Psoas muscle (tissue), 8 donors: ENCODE measurements around the gene PRKRIP1. TPM values are rescaled to one million over a fixed set of nuclear protein-coding genes. Genes with fewer than 3 reads are reported as not detected.

ENCODE experiments used
- ATAC-seq, 4 donors: fragments of 200-7000 bp; cut with Tn5 transposase; one replicate each; pipeline ENCODE4 v1.9.1; 2020; ENCODE audit warnings: moderate library complexity in 3 of 4, mild to moderate bottlenecking in 2 of 4
- DNase-seq, 2 donors: peaks; one replicate each; pipeline ENCODE4 v3.0.0-alpha.2; 2020
- H3K27ac ChIP-seq: fragments of 200-600 bp; one replicate; pipeline ENCODE4 v1.8.0; 2022
- H3K27me3 ChIP-seq, 3 donors: fragments of 200-600 bp in 1 of 3; one replicate each; pipeline versions ENCODE4 v1.6.1 to v1.8.0; 2013 to 2022; ENCODE audit warnings: low read length in 2 of 3, mild to moderate bottlenecking in 2 of 3, moderate library complexity in 1 of 3; ENCODE audit not compliant: insufficient read depth in 3 of 3
- H3K36me3 ChIP-seq, 2 donors: fragments of 200-600 bp in 1 of 2; one replicate each; pipeline versions ENCODE4 v1.6.1 to v1.8.0; 2013 to 2022; ENCODE audit warnings: low read depth in 1 of 2, mild to moderate bottlenecking in 1 of 2, moderate library complexity in 1 of 2; ENCODE audit not compliant: insufficient read depth in 1 of 2
- H3K4me1 ChIP-seq: fragments of 200-600 bp; one replicate; pipeline ENCODE4 v1.8.0; 2022
- H3K4me3 ChIP-seq: fragments of 200-600 bp; one replicate; pipeline ENCODE4 v1.8.0; 2022; ENCODE audit warnings: mild to moderate bottlenecking
- H3K9me3 ChIP-seq: fragments of 200-600 bp; one replicate; pipeline ENCODE4 v1.8.0; 2022
- WGBS, 3 donors: extraction: QIAGEN DNeasy Blood & Tissue Kit; methylation state at CpG; one replicate each; pipeline versions ENCODE4 v1.1.6 to v1.1.7; 2013; 5-methylcytosine and 5-hydroxymethylcytosine counted together
- intact Hi-C, 2 donors: fragments of 100-400 bp; cut with DNase I; formaldehyde crosslinking; loops; one replicate each; pipeline versions ENCODE4 v1.11.0 to v1.14.2; 2022
- polyA plus RNA-seq, 3 donors: library from polyadenylated mRNA; stranded (reverse); fragments of 200-250 nt; gene quantifications; one replicate each; pipeline ENCODE4 v1.2.3, GENCODE V29; 2013
- total RNA-seq, 4 donors: library from RNA; stranded (reverse); fragmentation: NEBNext Ultra II Directional in 2 of 4; extraction: Animal tissue kit (Norgen Biotek cat#: 25700) in 2 of 4; gene quantifications; one replicate each; pipeline versions ENCODE4 v1.2.1 to v1.2.4, GENCODE V29; 2021 to 2023
- TF ChIP-seq, protein P1 (sequence below): fragments of 200-600 bp; IDR thresholded peaks from one replicate; pipeline ENCODE4 v1.8.0; 2022; ENCODE audit warnings: antibody characterized with exemption
- donor health status: healthy with polysubstance abuse.
- donor health status: DM: no; HTN: no; CAD: no; lungs with moderate emphysema.
- donor health status: Bipolar disorder and iron deficiency.
- donor health status: healthy.
- donor health status: DM: yes; HTN: yes; CAD: no.
- donor health status: DM: no; HTN: no; CAD: no.
- donor health status: DM: no; HTN: no; CAD: no.
- donor health status: DM: yes; HTN: yes; CAD: no.

The PRKRIP1 gene
- total and polyA plus RNA-seq, 7 donors, result 9.7 to 20.4 (median 15.8) TPM

DNA sequence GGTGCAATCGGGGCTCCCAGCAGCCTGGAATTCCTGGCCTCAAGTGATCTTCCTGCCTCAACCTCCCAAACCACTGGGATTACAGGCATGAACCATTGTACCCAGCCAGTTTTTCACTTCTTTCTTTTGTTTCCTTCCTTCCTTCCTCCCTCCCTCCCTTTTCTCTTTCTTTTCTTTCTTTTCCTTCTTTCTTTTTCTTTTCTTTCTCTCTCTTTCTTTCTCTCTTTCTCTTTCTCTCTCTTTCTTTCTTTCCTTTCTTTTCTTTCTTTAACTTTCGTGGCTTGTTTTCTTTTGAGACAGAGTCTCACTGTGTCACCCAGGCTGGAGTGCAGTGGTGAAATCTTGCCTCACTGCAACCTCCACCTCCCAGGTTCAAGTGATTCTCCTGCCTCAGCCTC is 49.5 kb downstream of the PRKRIP1 start:
- TF ChIP-seq, protein P1, sequence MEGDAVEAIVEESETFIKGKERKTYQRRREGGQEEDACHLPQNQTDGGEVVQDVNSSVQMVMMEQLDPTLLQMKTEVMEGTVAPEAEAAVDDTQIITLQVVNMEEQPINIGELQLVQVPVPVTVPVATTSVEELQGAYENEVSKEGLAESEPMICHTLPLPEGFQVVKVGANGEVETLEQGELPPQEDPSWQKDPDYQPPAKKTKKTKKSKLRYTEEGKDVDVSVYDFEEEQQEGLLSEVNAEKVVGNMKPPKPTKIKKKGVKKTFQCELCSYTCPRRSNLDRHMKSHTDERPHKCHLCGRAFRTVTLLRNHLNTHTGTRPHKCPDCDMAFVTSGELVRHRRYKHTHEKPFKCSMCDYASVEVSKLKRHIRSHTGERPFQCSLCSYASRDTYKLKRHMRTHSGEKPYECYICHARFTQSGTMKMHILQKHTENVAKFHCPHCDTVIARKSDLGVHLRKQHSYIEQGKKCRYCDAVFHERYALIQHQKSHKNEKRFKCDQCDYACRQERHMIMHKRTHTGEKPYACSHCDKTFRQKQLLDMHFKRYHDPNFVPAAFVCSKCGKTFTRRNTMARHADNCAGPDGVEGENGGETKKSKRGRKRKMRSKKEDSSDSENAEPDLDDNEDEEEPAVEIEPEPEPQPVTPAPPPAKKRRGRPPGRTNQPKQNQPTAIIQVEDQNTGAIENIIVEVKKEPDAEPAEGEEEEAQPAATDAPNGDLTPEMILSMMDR, result no peak
- Histone ChIP-seq H3K4me1 (no peaks in the 10 kb centered on the region), H3K27me3 (no peaks in the 10 kb centered on the region), H3K4me3 (no peak overlapping the region), H3K27ac (no peak overlapping the region), H3K9me3 (no peaks in the 10 kb centered on the region), H3K36me3 (peaks cover 0 to 9% of the 10 kb centered on the region in 2 donors)
- intact Hi-C loops, result no loop called here
- 57 to 79% (median 71%) methylated on average over 2 of the region's 2 CpGs for WGBS, 3 donors
- DNase-seq, result no peak
- ATAC-seq, result no peak

DNA sequence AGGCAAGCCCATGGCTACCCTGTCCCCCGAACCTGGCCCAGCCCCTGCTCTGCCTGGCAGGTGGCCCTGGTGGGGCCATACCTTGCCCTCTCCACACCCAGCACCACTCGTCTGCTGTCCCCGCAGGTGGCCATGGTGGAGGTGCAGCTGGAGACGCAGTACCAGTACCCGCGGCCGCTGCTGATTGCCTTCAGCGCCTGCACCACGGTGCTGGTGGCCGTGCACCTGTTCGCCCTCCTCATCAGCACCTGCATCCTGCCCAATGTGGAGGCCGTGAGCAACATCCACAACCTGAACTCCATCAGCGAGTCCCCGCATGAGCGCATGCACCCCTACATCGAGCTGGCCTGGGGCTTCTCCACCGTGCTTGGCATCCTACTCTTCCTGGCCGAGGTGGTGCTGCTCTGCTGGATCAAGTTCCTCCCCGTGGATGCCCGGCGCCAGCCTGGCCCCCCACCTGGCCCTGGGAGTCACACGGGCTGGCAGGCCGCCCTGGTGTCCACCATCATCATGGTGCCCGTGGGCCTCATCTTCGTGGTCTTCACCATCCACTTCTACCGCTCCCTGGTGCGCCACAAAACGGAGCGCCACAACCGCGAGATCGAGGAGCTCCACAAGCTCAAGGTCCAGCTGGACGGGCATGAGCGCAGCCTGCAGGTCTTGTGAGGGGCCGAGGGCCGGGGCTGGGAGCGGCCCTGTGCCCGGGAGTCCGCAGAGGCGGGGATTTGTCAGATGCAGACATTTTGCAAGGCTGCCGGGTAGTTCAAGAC is 50.4 kb downstream of the PRKRIP1 start:
- intact Hi-C loops, result no loop called here
- Histone ChIP-seq H3K4me3 (no peak overlapping the region), H3K36me3 (peaks cover 0 to 9% of the 10 kb centered on the region in 2 donors), H3K27me3 (no peaks in the 10 kb centered on the region), H3K9me3 (no peaks in the 10 kb centered on the region), H3K4me1 (no peaks in the 10 kb centered on the region), H3K27ac (no peak overlapping the region)
- WGBS, 3 donors, result 93 to 95% (median 94%) methylated on average over 40 to 41 of the region's 41 CpGs
- TF ChIP-seq, protein P1, result no peak
- ATAC-seq (no peak), DNase-seq (no peak)

DNA sequence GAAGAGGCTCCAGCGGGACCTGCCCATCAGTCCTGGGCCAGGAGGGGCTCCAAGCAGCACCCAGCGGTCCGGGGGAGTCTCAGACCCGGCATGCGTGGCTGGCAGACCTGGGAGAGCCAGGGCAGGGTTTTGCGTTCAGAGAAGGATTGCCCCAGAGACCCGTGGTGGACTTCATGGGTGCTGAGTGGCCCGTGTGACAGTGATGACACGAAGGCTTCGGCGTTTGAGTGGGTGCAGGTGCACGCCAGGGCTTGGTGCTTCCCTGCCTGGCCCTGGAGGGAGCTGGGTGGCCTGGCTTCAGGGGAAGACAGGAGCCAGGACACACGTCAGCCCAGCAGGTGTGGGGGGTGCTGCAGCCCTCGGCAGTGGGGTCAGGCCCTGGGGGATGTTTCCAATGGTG is 51.1 kb downstream of the PRKRIP1 start:
- TF ChIP-seq, protein P1, result no peak
- ATAC-seq (no peak), DNase-seq (no peak)
- H3K9me3 ChIP-seq, result no peaks in the 10 kb centered on the region
- no peaks in the 10 kb centered on the region for H3K4me1 ChIP-seq
- no peak overlapping the region for H3K27ac ChIP-seq
- WGBS, 3 donors, result 85 to 92% (median 92%) methylated on average over 14 of the region's 14 CpGs
- peaks cover 0 to 9% of the 10 kb centered on the region in 2 donors for H3K36me3 ChIP-seq
- intact Hi-C loops, result no loop called here
- H3K4me3 ChIP-seq, result no peak overlapping the region
- H3K27me3 ChIP-seq, result no peaks in the 10 kb centered on the region

DNA sequence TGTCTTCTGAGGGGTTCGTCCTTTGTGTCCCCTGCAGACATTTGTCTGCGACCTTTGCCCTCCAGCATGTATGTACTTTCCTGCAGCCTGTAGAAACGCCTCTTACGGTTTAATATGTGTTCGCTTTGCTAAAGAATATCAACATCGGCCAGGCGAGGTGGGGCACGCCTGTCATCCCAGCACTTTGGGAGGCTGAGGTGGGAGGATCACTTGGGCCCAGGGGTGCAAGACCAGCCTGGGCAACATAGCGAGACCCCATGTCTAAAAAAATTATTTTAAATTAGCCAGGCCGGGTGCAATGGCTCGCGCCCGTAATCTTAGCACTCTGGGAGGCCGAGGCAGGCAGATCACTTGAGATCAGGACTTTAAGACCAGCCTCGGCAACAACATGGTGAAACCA is 53.0 kb downstream of the PRKRIP1 start:
- intact Hi-C loops, result no loop called here
- no peak overlapping the region for H3K27ac ChIP-seq
- DNase-seq (no peak), ATAC-seq (no peak)
- TF ChIP-seq, protein P1, result no peak
- H3K27me3 ChIP-seq, result no peaks in the 10 kb centered on the region
- H3K9me3 ChIP-seq, result no peaks in the 10 kb centered on the region
- WGBS, 3 donors, result 97 to 98% (median 97%) methylated on average over 15 of the region's 15 CpGs
- H3K36me3 ChIP-seq, result peaks cover 0 to 9% of the 10 kb centered on the region in 2 donors
- H3K4me3 ChIP-seq, result no peak overlapping the region
- peaks cover 5% of the 10 kb centered on the region for H3K4me1 ChIP-seq
